Measurements from ENCODE around the gene TPO. TPM values are rescaled to one million over a fixed set of nuclear protein-coding genes. Genes with fewer than 3 reads are reported as not detected.

TPO gene
- total RNA-seq, 1 experiment from 2014 or later, result not detected

GRCh38 chr2:1504311-1504750 lies 91.1 kb downstream of the TPO start:
- Histone ChIP-seq H3K4ac (ENCODE audit: low read depth, low read length) (no peak overlapping the region), H2BK15ac (ENCODE audit: low read depth, low read length) (no peak overlapping the region), H3K23me2 (ENCODE audit: insufficient read length, low read depth, low read length, poor library complexity, severe bottlenecking) (peaks cover 2% of the 10 kb centered on the region), H3K27ac (ENCODE audit: insufficient read length, low read depth, low read length) (no peak overlapping the region), H3K56ac (ENCODE audit: insufficient read length, low read depth, low read length) (no peak overlapping the region), H3K79me1 (ENCODE audit: insufficient read depth, low read depth, low read length, poor library complexity, severe bottlenecking) (no peaks in the 10 kb centered on the region), H2AK5ac (ENCODE audit: insufficient read length, low read length) (no peak overlapping the region), H4K20me1 (ENCODE audit: control insufficient read depth, insufficient read depth, insufficient read length) (no peaks in the 10 kb centered on the region), H2BK5ac (ENCODE audit: insufficient read length, low read length) (no peak overlapping the region), H4K8ac (replicated peaks; ENCODE audit: insufficient read length, low read depth, low read length) (no peak overlapping the region), H4K5ac (ENCODE audit: insufficient read length, low read depth, low read length) (no peak overlapping the region), H2BK12ac (ENCODE audit: insufficient read length, low read depth, low read length) (no peak overlapping the region), H3K27me3 (ENCODE audit: insufficient read depth, low read length) (no peaks in the 10 kb centered on the region), H3K18ac (ENCODE audit: insufficient read length, low read depth, low read length) (no peak overlapping the region), H3K4me1 (ENCODE audit: insufficient read depth, low read length) (no peaks in the 10 kb centered on the region), H2BK120ac (ENCODE audit: low read depth, low read length, poor library complexity, severe bottlenecking) (no peak overlapping the region), H3K14ac (ENCODE audit: insufficient read depth, low read length) (no peak overlapping the region), H3K79me2 (ENCODE audit: insufficient read depth, low read length) (no peaks in the 10 kb centered on the region), H2BK20ac (ENCODE audit: low read depth, low read length, poor library complexity, severe bottlenecking) (no peak overlapping the region), H3K9ac (ENCODE audit: extremely low read depth, insufficient read length, low read length) (no peak overlapping the region), H3T11ph (ENCODE audit: low read length) (no peak overlapping the region), H3K4me2 (ENCODE audit: insufficient read depth, insufficient read length, low read length) (no peak overlapping the region), H4K91ac (ENCODE audit: insufficient read length, low read depth, low read length) (no peak overlapping the region), H3K9me3 (ENCODE audit: control insufficient read depth, low read depth, low read length) (no peaks in the 10 kb centered on the region), H3K23ac (ENCODE audit: insufficient read length, low read depth, low read length) (no peak overlapping the region), H2AFZ (ENCODE audit: low read length) (no peak overlapping the region)
- H3K4me1 Mint-ChIP-seq, result peaks cover 0 to 2% of the 10 kb centered on the region in 2 experiments; a peak in 2 of 4 replicates
- H3K27me3 Mint-ChIP-seq (ENCODE audit: low read depth), result no peaks in the 10 kb centered on the region
- no peak overlapping the region for H3K4me3 Mint-ChIP-seq
- TF ChIP-seq CTCF (conservative IDR thresholded peaks at IDR 0.05), result no peak
- H3K9me3 Mint-ChIP-seq, result no peaks in the 10 kb centered on the region
- peak overlapping the region in 1 of 3 experiments; percentile 14; a peak in 3 of 7 replicates for H3K27ac Mint-ChIP-seq
- no peaks in the 10 kb centered on the region for H3K36me3 Mint-ChIP-seq (ENCODE audit: insufficient read depth in 1 of 3, low read depth in 3 of 3)
- no peak for DNase-seq
- no CpG with 5 or more reads among the region's 10 CpGs for WGBS (ENCODE audit: extremely low coverage, insufficient read length, low lambda C conversion rate)

All from H9 (cell line).